ENCODE results near the gene URI1.
"Not testable (repeated sequence)": the region's sequence is repeated elsewhere in the genome, so short reads cannot be mapped to it uniquely, and the experiment has no call there.

URI1 gene

DNA sequence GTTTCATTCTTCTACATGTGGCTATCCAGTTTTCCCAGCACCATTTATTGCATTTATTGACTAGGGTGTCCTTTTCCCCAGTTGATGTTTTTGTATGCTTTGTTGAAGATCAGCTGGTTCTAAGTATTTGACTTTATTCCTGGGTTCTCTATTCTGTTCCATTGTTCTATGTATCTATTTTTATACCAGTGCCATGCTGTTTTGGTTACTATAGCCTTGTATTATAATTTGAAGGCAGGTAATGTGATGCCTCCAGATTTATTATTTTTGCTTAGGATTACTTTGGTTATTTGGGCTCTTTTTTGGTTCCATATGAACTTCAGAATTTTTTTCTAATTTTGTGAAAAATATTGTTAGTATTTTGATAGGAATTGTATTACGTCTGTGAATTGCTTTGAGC is 80.6 kb downstream of the URI1 start:
- DNase-seq (ENCODE audit: low read depth, low spot score) = no peak

DNA sequence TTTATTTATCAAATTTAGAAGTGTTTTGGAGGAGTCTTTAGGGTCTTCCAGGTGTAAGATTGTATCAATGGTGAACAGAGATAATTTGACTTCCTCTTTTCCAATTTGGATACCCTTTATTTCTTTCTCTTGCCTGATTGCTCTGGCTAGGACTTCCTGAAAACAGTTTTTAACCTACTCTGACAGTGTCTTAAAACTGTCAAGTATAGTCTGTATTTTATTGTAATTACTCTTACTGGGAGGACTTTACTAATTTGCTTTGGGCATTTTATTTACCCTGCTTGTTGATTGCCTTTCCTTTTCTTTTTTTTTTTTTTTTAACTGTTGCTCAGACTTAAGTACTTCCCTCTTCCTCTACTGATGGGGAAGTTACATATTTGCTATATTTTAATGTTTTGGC is 81.3 kb downstream of the URI1 start:
- no peak for DNase-seq (ENCODE audit: low read depth, low spot score)

DNA sequence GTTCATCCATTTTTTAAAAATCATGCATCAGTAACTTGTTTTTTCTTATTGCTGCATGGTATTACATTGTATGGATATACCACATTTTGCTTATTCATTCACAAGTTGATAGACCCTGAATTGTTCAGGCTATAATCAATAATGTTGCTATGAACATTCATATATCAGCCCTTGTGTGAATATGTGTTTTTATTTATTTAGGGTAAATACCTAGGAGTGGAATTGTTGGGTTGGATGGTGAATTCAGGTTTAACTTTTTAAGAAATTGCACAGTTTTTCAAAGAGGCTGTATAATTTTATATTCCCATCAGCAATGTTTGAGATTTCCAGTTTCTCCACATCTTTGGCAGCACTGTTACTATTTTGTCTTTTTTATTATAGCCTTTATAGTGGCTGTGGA is 82.1 kb downstream of the URI1 start:
- DNase-seq (ENCODE audit: low read depth, low spot score) = no peak

GRCh38 chr19:30026933-30027332 is 84.9 kb downstream of the URI1 start:
- no peak for DNase-seq (ENCODE audit: low read depth, low spot score)

DNA sequence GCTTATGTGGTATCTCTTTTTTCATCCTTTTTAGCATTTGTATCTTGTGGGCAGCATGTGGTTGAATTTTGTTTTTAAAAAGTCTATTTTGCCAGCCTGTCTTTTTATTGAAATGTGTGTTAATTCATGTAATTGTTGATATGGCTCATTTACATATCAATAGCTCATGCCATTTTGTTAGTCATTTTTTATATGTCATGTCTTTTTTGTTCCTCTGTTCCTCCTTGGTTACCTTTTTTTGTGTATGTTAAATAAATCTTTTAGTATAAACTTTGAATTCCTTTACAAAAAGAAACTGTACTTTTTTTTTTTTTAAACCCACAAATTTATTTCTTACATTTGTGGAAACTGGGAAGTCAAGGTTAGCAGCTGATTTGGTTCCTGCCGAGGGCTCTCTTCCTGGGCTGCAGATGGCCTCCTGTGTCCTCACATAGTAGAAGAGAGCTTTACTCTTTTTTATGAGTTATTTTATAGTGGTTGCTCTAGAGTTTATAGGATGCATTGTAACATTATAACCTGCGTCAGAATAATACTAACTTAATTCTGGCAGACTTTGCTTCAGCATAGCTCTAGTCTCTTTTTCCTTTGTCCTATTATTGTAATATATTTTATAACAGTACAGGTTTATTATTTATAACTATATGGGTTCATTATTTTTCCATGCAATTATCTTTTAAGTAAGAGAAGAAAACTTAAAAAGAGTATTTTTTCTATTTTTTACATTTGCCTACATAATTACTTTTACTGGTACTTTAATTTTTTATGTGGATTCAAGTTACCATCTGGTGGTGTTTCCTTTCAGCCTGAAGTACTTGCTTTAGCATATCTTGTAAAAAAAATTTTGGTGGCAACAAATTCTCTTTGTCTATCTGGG is 86.3 kb downstream of the URI1 start:
- no peak for DNase-seq (ENCODE audit: low read depth, low spot score)

GRCh38 chr19:30028992-30029343 is 86.9 kb downstream of the URI1 start:
- DNase-seq (ENCODE audit: low read depth, low spot score) = no peak

GRCh38 chr19:30029721-30030510 is 87.9 kb downstream of the URI1 start:
- no peak for DNase-seq (ENCODE audit: low read depth, low spot score)

GRCh38 chr19:30034321-30034720 is 92.3 kb downstream of the URI1 start:
- no peak for DNase-seq (ENCODE audit: low read depth, low spot score)

DNA sequence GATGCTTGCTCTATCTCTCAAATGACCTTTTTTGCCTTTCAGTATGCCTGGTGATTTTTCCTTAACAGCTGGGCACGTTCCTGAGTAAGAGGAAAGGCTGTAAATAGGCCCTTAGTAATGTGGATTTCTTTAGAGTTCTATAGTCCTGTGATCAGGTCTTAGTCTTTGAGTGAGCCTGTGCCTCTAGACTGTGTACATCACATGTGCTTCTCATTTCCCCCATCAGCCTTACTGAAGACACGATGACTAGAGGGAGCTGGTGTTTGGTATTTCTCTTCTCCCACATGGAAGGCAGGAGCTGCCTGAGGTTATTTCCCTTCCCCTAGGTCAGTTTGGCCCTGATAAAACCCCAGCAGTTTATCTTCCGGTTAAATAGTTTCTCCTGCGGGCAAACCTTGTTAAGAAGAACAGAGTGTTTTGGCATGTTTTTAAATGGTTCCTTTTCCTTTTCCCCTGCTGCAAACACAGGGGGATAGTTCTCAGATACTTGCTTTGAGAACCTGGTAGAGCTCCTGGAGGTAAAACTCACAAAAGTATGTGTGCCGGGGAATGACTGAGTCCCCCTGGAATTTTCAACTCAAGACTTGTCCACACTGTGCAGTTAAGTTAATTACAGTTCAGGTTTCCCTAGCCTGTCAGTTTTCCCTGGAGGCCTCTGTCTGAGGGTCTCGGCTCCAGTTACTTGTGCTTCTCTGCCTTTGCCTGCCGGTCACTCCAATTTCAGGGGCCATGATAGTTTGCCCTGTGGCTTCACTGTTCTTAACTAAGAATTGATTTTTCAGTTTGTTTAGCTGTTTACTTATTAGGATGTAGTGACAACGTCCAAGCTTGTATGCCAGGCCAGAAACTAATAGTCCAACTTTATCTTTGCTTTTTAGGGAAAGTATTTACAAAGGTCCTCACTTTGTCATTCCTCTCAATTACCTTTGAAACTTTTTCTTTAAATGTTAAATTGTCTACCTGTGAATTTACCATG is 94.4 kb downstream of the URI1 start:
- DNase-seq (ENCODE audit: low read depth, low spot score) = no peak

DNA sequence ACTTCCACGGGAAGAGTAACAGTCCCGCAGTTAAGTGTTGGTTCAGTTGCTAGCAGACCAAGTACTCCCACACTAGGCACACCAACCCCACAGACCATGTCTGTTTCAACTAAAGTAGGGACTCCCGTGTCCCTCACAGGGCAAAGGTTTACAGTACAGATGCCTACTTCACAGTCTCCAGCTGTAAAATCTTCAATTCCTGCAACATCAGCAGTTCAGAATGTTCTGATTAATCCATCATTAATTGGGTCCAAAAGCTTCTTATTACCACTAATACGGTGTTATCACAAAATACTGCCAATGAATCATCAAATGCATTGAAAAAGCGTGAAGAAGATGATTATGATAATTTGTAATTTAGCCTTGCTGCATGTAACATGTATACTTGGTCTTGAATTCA is 95.8 kb downstream of the URI1 start:
- no peak for DNase-seq (ENCODE audit: low read depth, low spot score)

DNA sequence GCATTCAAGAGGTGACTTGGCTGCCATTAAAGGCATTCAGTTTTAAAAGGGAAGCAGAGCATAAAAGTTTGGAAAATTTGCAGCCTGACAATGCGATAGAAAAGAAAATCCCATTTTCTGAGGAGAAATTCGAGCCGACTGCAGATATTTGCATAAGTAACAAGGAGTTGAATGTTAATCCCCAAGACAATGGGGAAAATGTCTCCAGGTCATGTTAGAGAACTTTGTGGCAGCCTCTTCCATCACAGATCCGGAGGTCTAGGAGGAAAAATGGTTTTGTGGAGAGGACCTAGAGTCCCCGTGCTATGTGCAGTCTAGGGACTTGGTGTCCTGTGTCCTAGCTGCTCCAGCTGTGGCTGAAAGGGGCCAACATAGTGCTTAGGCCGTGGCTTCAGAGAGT is 99.9 kb downstream of the URI1 start:
- not testable (repeated sequence) for DNase-seq (ENCODE audit: low read depth, low spot score)

GRCh38 chr19:30043008-30043407 is 101.0 kb downstream of the URI1 start:
- DNase-seq (ENCODE audit: low read depth, low spot score) = not testable (repeated sequence)

DNA sequence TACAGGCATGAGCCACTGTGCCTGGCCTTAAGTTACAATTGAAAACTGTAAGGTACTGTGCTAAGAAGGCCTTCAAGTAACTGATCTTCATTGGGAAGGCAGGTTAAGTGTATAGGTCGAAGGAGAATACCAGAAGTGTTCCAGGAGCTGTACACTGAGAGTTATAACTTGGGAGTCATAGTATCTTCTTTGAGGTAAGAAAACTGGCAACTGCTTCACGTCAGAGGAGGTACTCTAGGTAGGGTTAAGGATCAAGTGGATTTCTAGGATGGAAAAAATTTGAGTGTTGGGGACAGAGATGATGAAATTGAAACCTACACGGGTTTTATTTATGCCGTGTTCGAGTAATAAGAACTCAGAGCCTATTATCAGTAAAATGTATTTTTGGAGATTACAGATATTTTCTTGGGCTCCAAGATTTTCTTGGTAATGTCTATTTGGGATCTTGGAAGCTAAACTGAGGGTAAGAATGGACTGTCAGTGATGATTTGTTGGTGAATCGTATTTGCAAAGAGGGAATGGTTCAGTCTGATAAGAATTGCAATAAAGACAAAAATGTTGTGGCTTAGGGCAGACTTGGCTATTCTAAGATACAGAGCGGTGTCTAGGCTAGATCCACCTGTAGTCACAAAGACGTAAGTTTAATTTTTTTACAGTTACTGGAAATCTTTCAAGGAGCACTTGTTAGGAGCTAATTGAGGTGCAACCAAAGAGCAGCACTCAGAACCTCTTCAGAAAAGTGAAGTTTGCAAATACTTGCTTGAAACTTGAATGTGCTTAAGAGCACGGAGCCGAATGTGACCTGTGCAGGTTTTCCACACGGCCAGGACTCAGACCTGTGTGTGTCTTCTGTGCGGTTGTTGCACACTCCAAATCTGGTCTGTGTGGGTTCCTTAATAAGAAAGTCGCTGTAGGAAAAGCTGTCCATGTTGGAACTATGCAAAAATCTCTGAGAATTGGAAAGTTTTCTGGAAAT is 102.5 kb downstream of the URI1 start:
- no peak for DNase-seq (ENCODE audit: low read depth, low spot score)

- no peak for DNase-seq (ENCODE audit: low read depth, low spot score)
These were observed 104.5 kb downstream of the URI1 start for GRCh38 chr19:30046522-30046921.

DNA sequence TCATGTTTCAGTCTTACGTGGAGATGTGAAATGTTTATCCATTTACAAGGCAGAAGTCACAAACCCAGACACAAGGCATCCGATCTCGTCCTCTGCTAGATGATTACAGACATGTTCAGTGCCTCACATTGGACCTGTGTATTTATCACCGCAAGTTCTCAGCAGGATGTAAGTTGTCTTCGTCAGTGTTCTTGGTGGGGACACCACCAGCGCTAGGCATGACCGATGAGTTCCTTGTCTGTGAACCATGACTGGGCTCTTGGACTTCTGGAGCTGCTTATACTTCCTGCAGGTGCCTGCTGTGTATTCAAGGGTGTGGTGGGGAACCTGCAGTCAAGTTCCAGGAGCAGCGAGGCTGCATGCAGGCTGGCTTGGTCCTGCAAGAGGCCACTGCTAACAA is 105.4 kb downstream of the URI1 start:
- DNase-seq (ENCODE audit: low read depth, low spot score) = no peak

DNA sequence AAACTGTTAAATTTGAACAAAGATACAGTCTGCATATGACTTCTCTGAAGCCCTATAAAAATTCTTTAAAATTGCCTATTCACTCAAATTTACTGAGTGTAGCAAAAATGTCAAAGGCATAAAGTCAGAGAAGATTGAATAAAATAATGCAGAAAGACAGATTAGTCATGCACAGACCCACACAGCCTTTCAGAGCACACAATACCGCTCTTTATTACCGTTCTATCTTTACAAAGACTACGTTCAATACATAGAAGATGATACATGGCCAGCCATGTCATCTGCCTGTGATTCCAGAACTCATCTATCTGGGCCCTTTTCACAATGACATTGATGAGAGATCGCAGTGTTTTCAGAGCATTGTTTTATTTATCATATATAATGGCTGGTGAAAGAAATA is 107.2 kb downstream of the URI1 start:
- no peak for DNase-seq (ENCODE audit: low read depth, low spot score)

- DNase-seq (ENCODE audit: low read depth, low spot score) = no peak
These were observed 108.0 kb downstream of the URI1 start for GRCh38 chr19:30049846-30050667.

DNA sequence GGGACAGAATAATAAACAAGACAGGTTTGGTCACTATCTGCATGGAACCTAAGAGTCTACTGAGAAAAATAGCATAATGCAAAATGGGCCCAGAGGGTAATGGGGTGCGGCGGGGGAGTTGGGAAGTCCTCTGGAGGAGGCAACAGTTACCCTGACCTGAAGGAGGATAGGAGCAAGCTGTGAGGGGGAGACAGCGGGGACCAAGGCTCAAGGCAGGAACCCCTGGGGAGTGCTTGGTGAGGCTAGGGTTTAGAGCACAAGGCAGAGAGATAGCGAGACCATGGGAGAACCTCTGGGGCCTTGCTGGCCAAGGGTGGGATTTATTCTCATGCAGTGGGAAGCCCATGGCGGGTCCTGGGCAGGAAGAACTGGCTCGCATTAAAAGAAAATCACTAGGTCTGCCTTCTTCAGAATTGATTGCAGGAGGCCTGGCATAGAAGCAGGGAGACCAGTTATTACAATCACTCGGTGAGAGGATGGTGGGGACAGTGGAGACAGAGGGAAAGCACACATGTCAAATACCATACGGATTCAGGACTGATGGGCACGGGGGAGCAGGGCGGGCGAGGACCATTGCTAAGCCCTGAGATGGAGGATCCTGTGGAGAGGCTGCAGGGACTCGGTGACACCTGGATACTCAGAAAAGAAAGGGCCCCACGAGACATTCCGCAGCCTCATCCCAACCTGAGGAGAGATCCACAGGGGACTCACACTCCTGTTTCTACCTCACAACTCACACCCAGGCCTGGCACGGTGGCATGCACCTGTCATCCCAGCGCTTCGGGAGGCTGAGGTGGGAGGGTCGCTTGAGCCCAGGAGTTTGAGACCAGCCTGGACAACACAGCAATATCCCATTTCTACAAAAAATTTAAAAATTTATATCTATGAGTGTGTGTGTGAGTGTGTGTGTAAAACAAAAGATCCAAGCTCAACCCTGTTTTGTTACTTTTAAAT is 110.4 kb downstream of the URI1 start:
- no peak for DNase-seq (ENCODE audit: low read depth, low spot score)

DNA sequence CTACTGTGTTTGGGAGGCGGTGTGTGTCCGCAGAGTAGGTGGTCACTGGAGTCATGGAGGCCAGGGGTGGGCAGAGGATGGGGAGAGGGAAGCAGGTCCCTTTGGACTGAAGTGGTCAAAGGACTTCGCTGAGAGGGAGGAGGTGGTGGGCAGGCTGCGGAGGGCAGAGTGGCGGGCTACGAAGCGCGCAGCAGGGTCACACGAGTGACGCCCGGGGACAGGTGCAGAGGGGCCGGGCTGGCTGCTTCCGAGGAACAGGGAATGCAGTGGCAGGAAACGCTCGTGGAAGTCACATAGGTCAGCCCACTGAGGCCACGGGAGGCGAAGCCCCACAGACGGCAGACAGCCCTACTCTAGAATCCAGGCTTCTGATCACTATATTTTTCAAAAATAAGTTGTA is 111.5 kb downstream of the URI1 start:
- no peak for DNase-seq (ENCODE audit: low read depth, low spot score)
